ENCODE measurements around the gene AACS. TPM values are rescaled to one million over a fixed set of nuclear protein-coding genes. Genes with fewer than 3 reads are reported as not detected.

The AACS gene
- total RNA-seq, 1 donor from 2014 or later, result 32.2 TPM

DNA sequence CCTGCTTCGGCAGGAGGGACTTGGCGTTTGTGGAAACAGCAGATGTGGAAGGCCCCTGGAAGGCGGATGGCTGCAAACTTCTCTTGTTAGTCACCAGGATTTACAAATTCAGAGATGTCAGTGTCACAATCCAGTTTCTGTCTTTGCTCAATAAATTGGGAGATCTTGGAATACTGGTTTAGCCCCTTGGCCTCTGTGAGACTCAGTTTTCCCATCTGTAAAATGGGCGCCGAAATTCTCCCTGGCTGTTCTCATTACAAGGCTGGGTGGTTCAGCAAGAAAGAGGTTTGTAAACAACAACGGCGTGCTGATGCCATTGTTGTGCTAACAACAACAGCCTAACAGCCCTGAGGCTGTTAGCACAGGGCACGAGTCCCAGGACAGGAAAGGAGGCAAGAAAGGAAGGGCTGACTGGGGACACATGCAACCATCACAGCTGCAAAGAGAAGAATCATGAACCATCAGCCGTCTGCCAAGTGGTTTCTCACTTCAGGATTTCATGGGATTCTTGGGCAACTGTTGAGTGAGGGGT lies 127.5 kb downstream of the AACS start:
- H3K27me3 Mint-ChIP-seq (ENCODE audit: low read depth), result peaks cover 72% of the 10 kb centered on the region
- TF ChIP-seq, protein P1, sequence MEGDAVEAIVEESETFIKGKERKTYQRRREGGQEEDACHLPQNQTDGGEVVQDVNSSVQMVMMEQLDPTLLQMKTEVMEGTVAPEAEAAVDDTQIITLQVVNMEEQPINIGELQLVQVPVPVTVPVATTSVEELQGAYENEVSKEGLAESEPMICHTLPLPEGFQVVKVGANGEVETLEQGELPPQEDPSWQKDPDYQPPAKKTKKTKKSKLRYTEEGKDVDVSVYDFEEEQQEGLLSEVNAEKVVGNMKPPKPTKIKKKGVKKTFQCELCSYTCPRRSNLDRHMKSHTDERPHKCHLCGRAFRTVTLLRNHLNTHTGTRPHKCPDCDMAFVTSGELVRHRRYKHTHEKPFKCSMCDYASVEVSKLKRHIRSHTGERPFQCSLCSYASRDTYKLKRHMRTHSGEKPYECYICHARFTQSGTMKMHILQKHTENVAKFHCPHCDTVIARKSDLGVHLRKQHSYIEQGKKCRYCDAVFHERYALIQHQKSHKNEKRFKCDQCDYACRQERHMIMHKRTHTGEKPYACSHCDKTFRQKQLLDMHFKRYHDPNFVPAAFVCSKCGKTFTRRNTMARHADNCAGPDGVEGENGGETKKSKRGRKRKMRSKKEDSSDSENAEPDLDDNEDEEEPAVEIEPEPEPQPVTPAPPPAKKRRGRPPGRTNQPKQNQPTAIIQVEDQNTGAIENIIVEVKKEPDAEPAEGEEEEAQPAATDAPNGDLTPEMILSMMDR (conservative IDR thresholded peaks at IDR 0.05), result no peak
- H3K36me3 Mint-ChIP-seq (ENCODE audit: low read depth), result no peaks in the 10 kb centered on the region
- no peak for DNase-seq (ENCODE audit: low read depth, low spot score)
- H3K9me3 Mint-ChIP-seq, result no peaks in the 10 kb centered on the region
- no peak overlapping the region for H3K27ac Mint-ChIP-seq (ENCODE audit: unreplicated experiment)
- H3K4me1 Mint-ChIP-seq, result peaks cover 46% of the 10 kb centered on the region
- no peak overlapping the region for H3K4me3 Mint-ChIP-seq

Other genes starting within 250 kb of the AACS start
- gene SCARB1, start 201.6 kb upstream of the AACS start, total RNA-seq, result 50.9 and 54.8 TPM in 2 replicates
- gene UBC, start 150.8 kb upstream of the AACS start, total RNA-seq, result 673 and 687 TPM in 2 replicates
- gene DHX37, start 76.3 kb upstream of the AACS start, total RNA-seq, result 24.9 and 25.5 TPM in 2 replicates
- gene BRI3BP, start 71.8 kb upstream of the AACS start, total RNA-seq, result 18.6 and 19.0 TPM in 2 replicates
- 9.6 and 13.1 TPM in 2 replicates for gene TMEM132B, start 121.0 kb downstream of the AACS start, total RNA-seq

Data from neural crest cell (in vitro differentiated cells).